IMR-90 (cell line): ENCODE data around the gene GPR176.

Experiments used
- CHD1 ChIP-seq: IDR thresholded peaks from 2 replicates; pipeline ENCODE4 v1.6.1; 2012; ENCODE audit warnings: low read depth, low read length, improper control_type of control experiment
- POLR2A ChIP-seq: IDR thresholded peaks from 2 replicates; pipeline ENCODE4 v1.6.1; 2012; ENCODE audit warnings: mild to moderate bottlenecking, low read depth, low read length
- TF ChIP-seq, protein P1 (sequence below): conservative IDR thresholded peaks from 2 replicates; pipeline ENCODE4 v1.5.1; 2012; ENCODE audit warnings: mild to moderate bottlenecking, low read depth, low read length, improper control_type of control experiment

DNA sequence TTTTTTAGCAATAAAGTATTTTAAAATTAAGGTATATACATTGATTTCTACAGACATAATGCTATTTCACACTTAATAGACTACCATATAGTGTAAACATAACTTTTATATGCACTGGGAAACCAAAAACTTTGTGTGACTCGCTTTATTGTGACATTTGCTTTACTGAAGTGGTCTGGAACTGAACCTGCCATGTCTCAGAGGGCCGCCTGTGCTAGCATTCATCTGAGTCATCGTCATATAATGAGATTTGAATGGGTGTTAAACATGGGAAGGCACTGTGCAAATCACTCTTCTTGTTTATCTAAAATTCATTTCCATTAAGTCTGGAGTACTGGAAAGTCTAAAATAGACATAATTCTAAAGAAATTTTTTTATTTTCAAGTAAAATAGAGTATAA lies 26.8 kb upstream of the GPR176 start:
- TF ChIP-seq, protein P1, sequence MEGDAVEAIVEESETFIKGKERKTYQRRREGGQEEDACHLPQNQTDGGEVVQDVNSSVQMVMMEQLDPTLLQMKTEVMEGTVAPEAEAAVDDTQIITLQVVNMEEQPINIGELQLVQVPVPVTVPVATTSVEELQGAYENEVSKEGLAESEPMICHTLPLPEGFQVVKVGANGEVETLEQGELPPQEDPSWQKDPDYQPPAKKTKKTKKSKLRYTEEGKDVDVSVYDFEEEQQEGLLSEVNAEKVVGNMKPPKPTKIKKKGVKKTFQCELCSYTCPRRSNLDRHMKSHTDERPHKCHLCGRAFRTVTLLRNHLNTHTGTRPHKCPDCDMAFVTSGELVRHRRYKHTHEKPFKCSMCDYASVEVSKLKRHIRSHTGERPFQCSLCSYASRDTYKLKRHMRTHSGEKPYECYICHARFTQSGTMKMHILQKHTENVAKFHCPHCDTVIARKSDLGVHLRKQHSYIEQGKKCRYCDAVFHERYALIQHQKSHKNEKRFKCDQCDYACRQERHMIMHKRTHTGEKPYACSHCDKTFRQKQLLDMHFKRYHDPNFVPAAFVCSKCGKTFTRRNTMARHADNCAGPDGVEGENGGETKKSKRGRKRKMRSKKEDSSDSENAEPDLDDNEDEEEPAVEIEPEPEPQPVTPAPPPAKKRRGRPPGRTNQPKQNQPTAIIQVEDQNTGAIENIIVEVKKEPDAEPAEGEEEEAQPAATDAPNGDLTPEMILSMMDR: no peak
- TF ChIP-seq POLR2A (no peak), CHD1 (no peak)
